OCI-LY1 (cell line): Measurements from ENCODE around the gene QKI.

Experiments used
- H2AFZ ChIP-seq: fragments of 200-600 bp; sonication (generic), shearing (Covaris generic); 2 replicates; pipeline ENCODE4 v1.6.0; 2014; ENCODE audit warnings: antibody characterized with exemption, mild to moderate bottlenecking, low read length
- H3F3A ChIP-seq: fragments of 200-600 bp; sonication (generic), shearing (Covaris generic); 2 replicates; pipeline ENCODE4 v1.6.0; 2014; ENCODE audit warnings: mild to moderate bottlenecking, antibody characterized with exemption, low read length, moderate library complexity; ENCODE audit not compliant: insufficient read depth
- H3K27ac ChIP-seq: fragments of 200-600 bp; sonication (generic); 2 replicates; pipeline ENCODE4 v1.5.1; 2014; ENCODE audit warnings: low read length, mixed run types, mild to moderate bottlenecking, low read depth; ENCODE audit not compliant: poor library complexity, severe bottlenecking
- H3K27me3 ChIP-seq: fragments of 200-600 bp; sonication (generic); 2 replicates; pipeline ENCODE4 v1.6.0; 2014; ENCODE audit warnings: antibody characterized with exemption, mild to moderate bottlenecking, low read length, moderate library complexity; ENCODE audit not compliant: insufficient read depth
- H3K36me3 ChIP-seq: fragments of 200-600 bp; sonication (generic); 2 replicates; pipeline ENCODE4 v1.6.1; 2014; ENCODE audit warnings: mild to moderate bottlenecking, antibody characterized with exemption, low read length, moderate library complexity, mixed read lengths; ENCODE audit not compliant: insufficient read depth
- H3K4me1 ChIP-seq: fragments of 200-600 bp; sonication (generic); 2 replicates; pipeline ENCODE4 v1.5.1; 2014; ENCODE audit warnings: mild to moderate bottlenecking, low read length, moderate library complexity; ENCODE audit not compliant: insufficient read depth, severe bottlenecking
- H3K4me2 ChIP-seq: fragments of 200-600 bp; sonication (generic), shearing (Covaris generic); 2 replicates; pipeline ENCODE4 v1.6.1; 2014; ENCODE audit warnings: low read length
- H3K4me3 ChIP-seq: fragments of 200-600 bp; sonication (generic); 2 replicates; pipeline ENCODE4 v1.5.1; 2014; ENCODE audit warnings: low read length, low read depth, mild to moderate bottlenecking, mixed read lengths; ENCODE audit not compliant: poor library complexity, severe bottlenecking
- H3K79me2 ChIP-seq: fragments of 200-600 bp; shearing (Covaris generic); 2 replicates; pipeline ENCODE4 v1.6.1; 2016; ENCODE audit warnings: mixed run types, low read length, mixed read lengths; ENCODE audit not compliant: insufficient read depth
- H3K9ac ChIP-seq: fragments of 200-600 bp; sonication (generic), shearing (Covaris generic); 2 replicates; pipeline ENCODE4 v1.6.1; 2014; ENCODE audit warnings: mild to moderate bottlenecking, low read length, mixed read lengths
- H3K9me2 ChIP-seq: fragments of 200-600 bp; sonication (generic), shearing (Covaris generic); 2 replicates; pipeline ENCODE4 v1.6.1; 2014; ENCODE audit warnings: low read depth, mild to moderate bottlenecking, low read length, mixed read lengths
- H3K9me3 ChIP-seq: fragments of 200-600 bp; shearing (Covaris generic); 2 replicates; pipeline ENCODE4 v1.6.1; 2014; ENCODE audit warnings: low read length, mixed read lengths
- H4K20me1 ChIP-seq: fragments of 200-600 bp; sonication (generic), shearing (Covaris generic); 2 replicates; pipeline ENCODE4 v1.6.0; 2016; ENCODE audit warnings: mild to moderate bottlenecking, low read length; ENCODE audit not compliant: insufficient read depth
- CTCF ChIP-seq: fragments of 200-600 bp; sonication (generic), shearing (Covaris generic); IDR thresholded peaks from 2 replicates; pipeline ENCODE4 v1.5.1; 2017; ENCODE audit warnings: mild to moderate bottlenecking, antibody characterized with exemption, low read length, moderate library complexity, mixed read lengths
- EZH2 ChIP-seq: fragments of 200-600 bp; sonication (generic), shearing (Covaris generic); IDR thresholded peaks from 2 replicates; pipeline ENCODE4 v1.8.0; 2017; ENCODE audit warnings: borderline replicate concordance, mixed run types, mild to moderate bottlenecking, antibody characterized with exemption, low read length, moderate library complexity, mixed read lengths

QKI gene

GRCh38 chr6:163543321-163543720, 128.8 kb downstream of the QKI start:
- no peaks in the 10 kb centered on the region for H3K79me2 ChIP-seq
- H3F3A ChIP-seq = no peaks in the 10 kb centered on the region
- H3K4me1 ChIP-seq = no peaks in the 10 kb centered on the region
- H3K27ac ChIP-seq = no peak overlapping the region
- no peaks in the 10 kb centered on the region for H3K27me3 ChIP-seq
- H3K4me3 ChIP-seq = no peak overlapping the region
- no peak overlapping the region for H2AFZ ChIP-seq
- no peaks in the 10 kb centered on the region for H4K20me1 ChIP-seq
- H3K9me2 ChIP-seq = no peaks in the 10 kb centered on the region
- no peak overlapping the region for H3K4me2 ChIP-seq
- no peak overlapping the region for H3K9ac ChIP-seq
- TF ChIP-seq CTCF (no peak), EZH2 (no peak)
- no peaks in the 10 kb centered on the region for H3K36me3 ChIP-seq
- H3K9me3 ChIP-seq = no peaks in the 10 kb centered on the region

GRCh38 chr6:163545370-163545769, 130.9 kb downstream of the QKI start:
- no peaks in the 10 kb centered on the region for H3K27me3 ChIP-seq
- no peaks in the 10 kb centered on the region for H3F3A ChIP-seq
- no peaks in the 10 kb centered on the region for H4K20me1 ChIP-seq
- H3K4me1 ChIP-seq = no peaks in the 10 kb centered on the region
- no peak overlapping the region for H2AFZ ChIP-seq
- TF ChIP-seq CTCF (no peak), EZH2 (no peak)
- no peak overlapping the region for H3K9ac ChIP-seq
- no peaks in the 10 kb centered on the region for H3K9me2 ChIP-seq
- no peak overlapping the region for H3K4me3 ChIP-seq
- H3K27ac ChIP-seq = no peak overlapping the region
- H3K79me2 ChIP-seq = no peaks in the 10 kb centered on the region
- H3K36me3 ChIP-seq = no peaks in the 10 kb centered on the region
- no peak overlapping the region for H3K4me2 ChIP-seq
- no peaks in the 10 kb centered on the region for H3K9me3 ChIP-seq

GRCh38 chr6:163547287-163547686, 132.8 kb downstream of the QKI start:
- Histone ChIP-seq H3K4me1 (no peaks in the 10 kb centered on the region), H3K9me2 (no peaks in the 10 kb centered on the region), H3K79me2 (no peaks in the 10 kb centered on the region), H2AFZ (no peak overlapping the region), H3K27ac (no peak overlapping the region), H3K9ac (no peak overlapping the region), H3K36me3 (no peaks in the 10 kb centered on the region), H3F3A (no peaks in the 10 kb centered on the region), H3K9me3 (no peaks in the 10 kb centered on the region), H3K4me2 (no peak overlapping the region), H3K27me3 (no peaks in the 10 kb centered on the region), H3K4me3 (no peak overlapping the region), H4K20me1 (no peaks in the 10 kb centered on the region)
- TF ChIP-seq CTCF (no peak), EZH2 (no peak)
